Glutamatergic neuron (in vitro differentiated cells): ENCODE measurements around the gene ADAM22. TPM values are rescaled to one million over a fixed set of nuclear protein-coding genes. Genes with fewer than 3 reads are reported as not detected.
A peak's percentile ranks its signal among the peaks of the same experiment; 100 is the strongest.

ENCODE experiments used
- DNase-seq: peaks from one replicate; pipeline ENCODE4 v3.0.0; 2022
- H3K27ac Mint-ChIP-seq: one replicate; pipeline ENCODE4 v1.8.0; 2020; ENCODE audit warnings: mild to moderate bottlenecking, mixed read lengths, inconsistent platforms; ENCODE audit not compliant: unreplicated experiment
- H3K27me3 Mint-ChIP-seq: one replicate; pipeline ENCODE4 v1.8.0; 2020; ENCODE audit warnings: mild to moderate bottlenecking, moderate library complexity, mixed read lengths, inconsistent platforms; ENCODE audit not compliant: unreplicated experiment
- H3K36me3 Mint-ChIP-seq: one replicate; pipeline ENCODE4 v1.8.0; 2020; ENCODE audit warnings: mild to moderate bottlenecking, mixed read lengths, inconsistent platforms; ENCODE audit not compliant: unreplicated experiment
- H3K4me1 Mint-ChIP-seq: one replicate; pipeline ENCODE4 v1.8.0; 2020; ENCODE audit warnings: mild to moderate bottlenecking, low read depth, mixed read lengths, inconsistent platforms; ENCODE audit not compliant: unreplicated experiment
- H3K4me3 Mint-ChIP-seq: one replicate; pipeline ENCODE4 v1.8.0; 2020; ENCODE audit warnings: mild to moderate bottlenecking, mixed read lengths, inconsistent platforms; ENCODE audit not compliant: unreplicated experiment
- H3K9me3 Mint-ChIP-seq: one replicate; pipeline ENCODE4 v1.8.0; 2020; ENCODE audit warnings: mild to moderate bottlenecking, moderate library complexity, mixed read lengths, inconsistent platforms; ENCODE audit not compliant: unreplicated experiment
- CTCF ChIP-seq: fragments of 200-600 bp; sonication (generic); IDR thresholded peaks from one replicate; pipeline ENCODE4 v1.5.0; 2021; ENCODE audit not compliant: partially characterized antibody, unreplicated experiment
- total RNA-seq: library from RNA; stranded (reverse); fragmentation: NEBNext Ultra II Directional; extraction: Animal tissue kit (Norgen Biotek cat#: 25700); gene quantifications from one replicate; pipeline ENCODE4 v1.2.1, GENCODE V29; 2021; ENCODE audit not compliant: unreplicated experiment

Gene ADAM22
- total RNA-seq, 1 donor from 2014 or later, result 91.9 TPM

- Mint-ChIP-seq H3K4me1 (peaks cover 6% of the 10 kb centered on the region), H3K27me3 (no peaks in the 10 kb centered on the region), H3K9me3 (peaks cover 2% of the 10 kb centered on the region), H3K4me3 (no peak overlapping the region), H3K36me3 (no peaks in the 10 kb centered on the region), H3K27ac (no peak overlapping the region)
- DNase-seq, result no peak
- TF ChIP-seq CTCF, result no peak
Measured at GRCh38 chr7:88185650-88186049, 251.6 kb downstream of the ADAM22 start.

- no peak for DNase-seq
- H3K36me3 Mint-ChIP-seq, result no peaks in the 10 kb centered on the region
- H3K4me3 Mint-ChIP-seq, result no peak overlapping the region
- H3K27ac Mint-ChIP-seq, result no peak overlapping the region
- H3K27me3 Mint-ChIP-seq, result peaks cover 2% of the 10 kb centered on the region
- no peak for TF ChIP-seq CTCF
- H3K4me1 Mint-ChIP-seq, result peaks cover 28% of the 10 kb centered on the region
- H3K9me3 Mint-ChIP-seq, result peaks cover 2% of the 10 kb centered on the region
Measured at GRCh38 chr7:88191911-88192310, 257.9 kb downstream of the ADAM22 start.

- Mint-ChIP-seq H3K36me3 (peaks cover 15% of the 10 kb centered on the region), H3K9me3 (peaks cover 15% of the 10 kb centered on the region), H3K27me3 (peaks cover 16% of the 10 kb centered on the region), H3K4me3 (peak overlapping the region; percentile 88), H3K4me1 (peaks cover 61% of the 10 kb centered on the region), H3K27ac (peak overlapping the region; percentile 100)
- DNase-seq, result no peak
- TF ChIP-seq CTCF, result no peak
Measured at GRCh38 chr7:88200261-88200660, 266.2 kb downstream of the ADAM22 start.

- Mint-ChIP-seq H3K36me3 (peaks cover 15% of the 10 kb centered on the region), H3K4me1 (peaks cover 62% of the 10 kb centered on the region), H3K9me3 (peaks cover 15% of the 10 kb centered on the region), H3K4me3 (peak overlapping the region; percentile 88), H3K27me3 (peaks cover 14% of the 10 kb centered on the region), H3K27ac (peak overlapping the region; percentile 100)
- TF ChIP-seq CTCF, result no peak
- DNase-seq, result peak; percentile 60
Measured at GRCh38 chr7:88200789-88201188, 266.7 kb downstream of the ADAM22 start.

- TF ChIP-seq CTCF, result no peak
- H3K4me3 Mint-ChIP-seq, result peak overlapping the region; percentile 88
- H3K27me3 Mint-ChIP-seq, result peaks cover 14% of the 10 kb centered on the region
- H3K9me3 Mint-ChIP-seq, result peaks cover 15% of the 10 kb centered on the region
- peaks cover 15% of the 10 kb centered on the region for H3K36me3 Mint-ChIP-seq
- peaks cover 62% of the 10 kb centered on the region for H3K4me1 Mint-ChIP-seq
- no peak for DNase-seq
- H3K27ac Mint-ChIP-seq, result peak overlapping the region; percentile 100
Measured at GRCh38 chr7:88201305-88201704, 267.3 kb downstream of the ADAM22 start.
